ENCODE results near the gene PPARGC1A. TPM values are rescaled to one million over a fixed set of nuclear protein-coding genes. Genes with fewer than 3 reads are reported as not detected.

PPARGC1A gene
- total and polyA plus RNA-seq, 2 experiments from 2014 or later, result 0.76 to 3.3 TPM

DNA sequence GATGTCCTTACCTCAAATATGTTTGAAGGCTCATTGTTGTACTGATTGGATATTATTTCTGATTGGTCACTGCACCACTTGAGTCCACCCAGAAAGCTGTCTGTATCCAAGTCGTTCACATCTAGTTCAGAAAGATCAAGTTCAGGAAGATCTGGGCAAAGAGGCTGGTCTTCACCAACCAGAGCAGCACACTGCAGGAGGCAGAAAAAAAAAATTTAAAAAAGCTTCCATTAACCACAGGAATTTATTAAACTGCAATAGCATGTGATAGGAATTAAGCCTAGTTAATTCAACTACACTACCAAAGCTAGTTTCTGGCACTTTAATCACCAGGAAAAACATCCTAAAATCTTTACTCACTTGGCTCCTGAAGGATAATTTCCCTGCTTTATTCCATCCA, 5.1 kb downstream of the PPARGC1A start:
- Histone ChIP-seq H3K4me1 (ENCODE audit: insufficient read depth) (peaks cover 60% of the 10 kb centered on the region), H2AFZ (no peak overlapping the region), H3K4me2 (no peak overlapping the region), H3K9me2 (ENCODE audit: insufficient read depth) (no peaks in the 10 kb centered on the region), H3K4me3 (no peak overlapping the region), H3K27me3 (ENCODE audit: insufficient read depth) (no peaks in the 10 kb centered on the region), H3K79me2 (replicated peaks; ENCODE audit: insufficient read depth) (no peaks in the 10 kb centered on the region), H3K36me3 (ENCODE audit: insufficient read depth) (no peaks in the 10 kb centered on the region), H4K20me1 (replicated peaks; ENCODE audit: insufficient read depth) (no peaks in the 10 kb centered on the region), H3K27ac (ENCODE audit: low read depth) (no peak overlapping the region), H3F3A (replicated peaks; ENCODE audit: low read depth) (no peaks in the 10 kb centered on the region)
- H3K4me1 Mint-ChIP-seq, result peaks cover 60% of the 10 kb centered on the region
- no peak for ATAC-seq
- H3K4me3 Mint-ChIP-seq, result no peak overlapping the region
- DNase-seq (ENCODE audit: low spot score), result no peak
- 0 out of 2 replicates have a peak overlapping the region, but pooled peaks have one; percentile 50 for H3K27ac Mint-ChIP-seq
- H3K36me3 Mint-ChIP-seq (ENCODE audit: low read depth), result no peaks in the 10 kb centered on the region
- no peaks in the 10 kb centered on the region for H3K9me3 Mint-ChIP-seq
- peaks cover 1% of the 10 kb centered on the region for H3K27me3 Mint-ChIP-seq (ENCODE audit: insufficient read depth, low read depth, poor library complexity)
- TF ChIP-seq EZH2phosphoT487 (IDR thresholded peaks at IDR 0.05; ENCODE audit: unreplicated experiment) (no peak), CREB1 (CRISPR knock-in tag; IDR thresholded peaks at IDR 0.05; ENCODE audit: low read depth) (no peak), NANOG (IDR thresholded peaks at IDR 0.05; ENCODE audit: borderline replicate concordance) (no peak), POLR2AphosphoS5 (IDR thresholded peaks at IDR 0.05; ENCODE audit: low read depth) (no peak), REST (IDR thresholded peaks at IDR 0.05; ENCODE audit: unreplicated experiment) (no peak), EZH2 (IDR thresholded peaks at IDR 0.05; ENCODE audit: low read depth, unreplicated experiment) (no peak), ETS1 (IDR thresholded peaks at IDR 0.05) (no peak), JUNB (IDR thresholded peaks at IDR 0.05; ENCODE audit: unreplicated experiment) (no peak)
- TF ChIP-seq, protein P1, sequence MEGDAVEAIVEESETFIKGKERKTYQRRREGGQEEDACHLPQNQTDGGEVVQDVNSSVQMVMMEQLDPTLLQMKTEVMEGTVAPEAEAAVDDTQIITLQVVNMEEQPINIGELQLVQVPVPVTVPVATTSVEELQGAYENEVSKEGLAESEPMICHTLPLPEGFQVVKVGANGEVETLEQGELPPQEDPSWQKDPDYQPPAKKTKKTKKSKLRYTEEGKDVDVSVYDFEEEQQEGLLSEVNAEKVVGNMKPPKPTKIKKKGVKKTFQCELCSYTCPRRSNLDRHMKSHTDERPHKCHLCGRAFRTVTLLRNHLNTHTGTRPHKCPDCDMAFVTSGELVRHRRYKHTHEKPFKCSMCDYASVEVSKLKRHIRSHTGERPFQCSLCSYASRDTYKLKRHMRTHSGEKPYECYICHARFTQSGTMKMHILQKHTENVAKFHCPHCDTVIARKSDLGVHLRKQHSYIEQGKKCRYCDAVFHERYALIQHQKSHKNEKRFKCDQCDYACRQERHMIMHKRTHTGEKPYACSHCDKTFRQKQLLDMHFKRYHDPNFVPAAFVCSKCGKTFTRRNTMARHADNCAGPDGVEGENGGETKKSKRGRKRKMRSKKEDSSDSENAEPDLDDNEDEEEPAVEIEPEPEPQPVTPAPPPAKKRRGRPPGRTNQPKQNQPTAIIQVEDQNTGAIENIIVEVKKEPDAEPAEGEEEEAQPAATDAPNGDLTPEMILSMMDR (conservative IDR thresholded peaks at IDR 0.05; ENCODE audit: low read depth in 2 of 2), result no peak
- TF ChIP-seq, protein P2, sequence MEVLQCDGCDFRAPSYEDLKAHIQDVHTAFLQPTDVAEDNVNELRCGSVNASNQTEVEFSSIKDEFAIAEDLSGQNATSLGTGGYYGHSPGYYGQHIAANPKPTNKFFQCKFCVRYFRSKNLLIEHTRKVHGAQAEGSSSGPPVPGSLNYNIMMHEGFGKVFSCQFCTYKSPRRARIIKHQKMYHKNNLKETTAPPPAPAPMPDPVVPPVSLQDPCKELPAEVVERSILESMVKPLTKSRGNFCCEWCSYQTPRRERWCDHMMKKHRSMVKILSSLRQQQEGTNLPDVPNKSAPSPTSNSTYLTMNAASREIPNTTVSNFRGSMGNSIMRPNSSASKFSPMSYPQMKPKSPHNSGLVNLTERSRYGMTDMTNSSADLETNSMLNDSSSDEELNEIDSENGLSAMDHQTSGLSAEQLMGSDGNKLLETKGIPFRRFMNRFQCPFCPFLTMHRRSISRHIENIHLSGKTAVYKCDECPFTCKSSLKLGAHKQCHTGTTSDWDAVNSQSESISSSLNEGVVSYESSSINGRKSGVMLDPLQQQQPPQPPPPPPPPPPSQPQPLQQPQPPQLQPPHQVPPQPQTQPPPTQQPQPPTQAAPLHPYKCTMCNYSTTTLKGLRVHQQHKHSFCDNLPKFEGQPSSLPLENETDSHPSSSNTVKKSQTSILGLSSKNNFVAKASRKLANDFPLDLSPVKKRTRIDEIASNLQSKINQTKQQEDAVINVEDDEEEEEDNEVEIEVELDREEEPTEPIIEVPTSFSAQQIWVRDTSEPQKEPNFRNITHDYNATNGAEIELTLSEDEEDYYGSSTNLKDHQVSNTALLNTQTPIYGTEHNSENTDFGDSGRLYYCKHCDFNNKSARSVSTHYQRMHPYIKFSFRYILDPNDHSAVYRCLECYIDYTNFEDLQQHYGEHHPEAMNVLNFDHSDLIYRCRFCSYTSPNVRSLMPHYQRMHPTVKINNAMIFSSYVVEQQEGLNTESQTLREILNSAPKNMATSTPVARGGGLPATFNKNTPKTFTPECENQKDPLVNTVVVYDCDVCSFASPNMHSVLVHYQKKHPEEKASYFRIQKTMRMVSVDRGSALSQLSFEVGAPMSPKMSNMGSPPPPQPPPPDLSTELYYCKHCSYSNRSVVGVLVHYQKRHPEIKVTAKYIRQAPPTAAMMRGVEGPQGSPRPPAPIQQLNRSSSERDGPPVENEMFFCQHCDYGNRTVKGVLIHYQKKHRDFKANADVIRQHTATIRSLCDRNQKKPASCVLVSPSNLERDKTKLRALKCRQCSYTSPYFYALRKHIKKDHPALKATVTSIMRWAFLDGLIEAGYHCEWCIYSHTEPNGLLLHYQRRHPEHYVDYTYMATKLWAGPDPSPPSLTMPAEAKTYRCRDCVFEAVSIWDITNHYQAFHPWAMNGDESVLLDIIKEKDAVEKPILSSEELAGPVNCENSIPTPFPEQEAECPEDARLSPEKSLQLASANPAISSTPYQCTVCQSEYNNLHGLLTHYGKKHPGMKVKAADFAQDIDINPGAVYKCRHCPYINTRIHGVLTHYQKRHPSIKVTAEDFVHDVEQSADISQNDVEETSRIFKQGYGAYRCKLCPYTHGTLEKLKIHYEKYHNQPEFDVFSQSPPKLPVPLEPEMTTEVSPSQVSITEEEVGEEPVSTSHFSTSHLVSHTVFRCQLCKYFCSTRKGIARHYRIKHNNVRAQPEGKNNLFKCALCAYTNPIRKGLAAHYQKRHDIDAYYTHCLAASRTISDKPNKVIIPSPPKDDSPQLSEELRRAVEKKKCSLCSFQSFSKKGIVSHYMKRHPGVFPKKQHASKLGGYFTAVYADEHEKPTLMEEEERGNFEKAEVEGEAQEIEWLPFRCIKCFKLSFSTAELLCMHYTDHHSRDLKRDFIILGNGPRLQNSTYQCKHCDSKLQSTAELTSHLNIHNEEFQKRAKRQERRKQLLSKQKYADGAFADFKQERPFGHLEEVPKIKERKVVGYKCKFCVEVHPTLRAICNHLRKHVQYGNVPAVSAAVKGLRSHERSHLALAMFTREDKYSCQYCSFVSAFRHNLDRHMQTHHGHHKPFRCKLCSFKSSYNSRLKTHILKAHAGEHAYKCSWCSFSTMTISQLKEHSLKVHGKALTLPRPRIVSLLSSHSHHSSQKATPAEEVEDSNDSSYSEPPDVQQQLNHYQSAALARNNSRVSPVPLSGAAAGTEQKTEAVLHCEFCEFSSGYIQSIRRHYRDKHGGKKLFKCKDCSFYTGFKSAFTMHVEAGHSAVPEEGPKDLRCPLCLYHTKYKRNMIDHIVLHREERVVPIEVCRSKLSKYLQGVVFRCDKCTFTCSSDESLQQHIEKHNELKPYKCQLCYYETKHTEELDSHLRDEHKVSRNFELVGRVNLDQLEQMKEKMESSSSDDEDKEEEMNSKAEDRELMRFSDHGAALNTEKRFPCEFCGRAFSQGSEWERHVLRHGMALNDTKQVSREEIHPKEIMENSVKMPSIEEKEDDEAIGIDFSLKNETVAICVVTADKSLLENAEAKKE (CRISPR knock-in tag; IDR thresholded peaks at IDR 0.05), result no peak
